ENCODE data around the gene PCED1A.
A peak's percentile ranks its signal among the peaks of the same experiment; 100 is the strongest.

The PCED1A gene, protein sequence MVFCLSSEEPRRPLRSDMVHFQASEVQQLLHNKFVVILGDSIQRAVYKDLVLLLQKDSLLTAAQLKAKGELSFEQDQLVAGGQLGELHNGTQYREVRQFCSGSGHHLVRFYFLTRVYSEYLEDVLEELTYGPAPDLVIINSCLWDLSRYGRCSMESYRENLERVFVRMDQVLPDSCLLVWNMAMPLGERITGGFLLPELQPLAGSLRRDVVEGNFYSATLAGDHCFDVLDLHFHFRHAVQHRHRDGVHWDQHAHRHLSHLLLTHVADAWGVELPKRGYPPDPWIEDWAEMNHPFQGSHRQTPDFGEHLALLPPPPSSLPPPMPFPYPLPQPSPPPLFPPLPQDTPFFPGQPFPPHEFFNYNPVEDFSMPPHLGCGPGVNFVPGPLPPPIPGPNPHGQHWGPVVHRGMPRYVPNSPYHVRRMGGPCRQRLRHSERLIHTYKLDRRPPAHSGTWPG

GRCh38 chr20:2840138-2840966, at the start of gene PCED1A, which contains the start of gene VPS16:
TSS of gene PCED1A (minus strand) at chr20:2840655. CDS start at chr20:2839912, 743 bp downstream.
TSS of gene VPS16 (plus strand) at chr20:2840745. CDS start at chr20:2840775, 30 bp downstream.
- DNase-seq: peak; percentile 88

DNA sequence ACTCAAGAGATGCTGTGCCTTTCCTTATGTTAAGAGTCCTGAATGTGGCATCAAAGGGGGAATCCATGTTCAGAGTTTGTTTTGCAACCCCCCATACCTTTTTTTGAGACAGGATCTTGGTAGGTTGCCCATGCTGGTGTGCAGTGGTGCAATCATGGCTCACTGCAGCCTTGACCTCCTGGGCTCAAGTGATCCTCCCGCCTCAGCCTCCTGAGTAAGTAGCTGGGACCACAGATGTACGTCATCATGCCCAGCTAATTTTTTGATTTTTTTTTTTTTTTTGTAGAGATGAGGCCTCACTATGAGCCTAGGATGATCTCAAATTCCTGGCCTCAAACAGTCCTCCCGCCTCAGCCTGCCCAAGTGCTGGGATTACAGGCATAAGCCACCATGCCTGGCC, 49.3 kb upstream of the PCED1A start:
- DNase-seq: no peak

GRCh38 chr20:2889209-2889608, 48.8 kb upstream of the PCED1A start:
- DNase-seq: no peak

DNA sequence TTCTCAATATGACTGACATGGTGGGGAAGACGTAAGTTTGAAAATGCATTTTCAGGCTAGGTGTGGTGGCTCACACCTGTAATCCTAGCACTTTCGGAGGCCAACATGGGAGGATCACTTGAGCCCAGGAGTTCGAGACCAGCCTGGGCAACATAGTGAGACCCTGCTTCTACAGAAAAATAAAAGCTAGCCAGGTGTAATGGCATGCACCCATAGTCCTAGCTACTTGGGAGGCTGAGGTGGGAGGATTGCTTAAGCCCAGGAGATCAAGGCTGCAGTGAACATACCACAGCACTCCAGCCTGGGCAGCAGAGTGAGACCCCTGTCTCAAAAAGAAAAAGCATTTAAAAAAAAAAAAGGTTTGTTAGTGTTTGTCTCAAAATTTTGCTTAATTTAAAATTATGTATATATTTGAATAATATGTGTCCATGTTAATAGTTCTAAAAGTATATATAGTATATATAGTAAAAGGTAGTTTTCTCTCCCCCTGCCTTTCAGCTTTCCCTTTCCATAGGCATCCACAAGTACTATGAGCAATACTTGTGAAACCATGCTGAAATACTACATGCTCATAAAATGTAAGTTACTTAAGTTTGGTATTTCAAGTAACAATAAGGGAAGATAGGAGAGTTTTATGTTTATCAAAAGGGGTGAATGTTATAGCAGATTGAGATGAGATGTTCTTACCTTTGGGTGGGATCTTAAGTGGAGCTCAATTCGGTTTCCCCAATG, 47.9 kb upstream of the PCED1A start:
- no peak for DNase-seq

- no peak for DNase-seq
Measured at GRCh38 chr20:2887715-2888114, 47.3 kb upstream of the PCED1A start.

DNA sequence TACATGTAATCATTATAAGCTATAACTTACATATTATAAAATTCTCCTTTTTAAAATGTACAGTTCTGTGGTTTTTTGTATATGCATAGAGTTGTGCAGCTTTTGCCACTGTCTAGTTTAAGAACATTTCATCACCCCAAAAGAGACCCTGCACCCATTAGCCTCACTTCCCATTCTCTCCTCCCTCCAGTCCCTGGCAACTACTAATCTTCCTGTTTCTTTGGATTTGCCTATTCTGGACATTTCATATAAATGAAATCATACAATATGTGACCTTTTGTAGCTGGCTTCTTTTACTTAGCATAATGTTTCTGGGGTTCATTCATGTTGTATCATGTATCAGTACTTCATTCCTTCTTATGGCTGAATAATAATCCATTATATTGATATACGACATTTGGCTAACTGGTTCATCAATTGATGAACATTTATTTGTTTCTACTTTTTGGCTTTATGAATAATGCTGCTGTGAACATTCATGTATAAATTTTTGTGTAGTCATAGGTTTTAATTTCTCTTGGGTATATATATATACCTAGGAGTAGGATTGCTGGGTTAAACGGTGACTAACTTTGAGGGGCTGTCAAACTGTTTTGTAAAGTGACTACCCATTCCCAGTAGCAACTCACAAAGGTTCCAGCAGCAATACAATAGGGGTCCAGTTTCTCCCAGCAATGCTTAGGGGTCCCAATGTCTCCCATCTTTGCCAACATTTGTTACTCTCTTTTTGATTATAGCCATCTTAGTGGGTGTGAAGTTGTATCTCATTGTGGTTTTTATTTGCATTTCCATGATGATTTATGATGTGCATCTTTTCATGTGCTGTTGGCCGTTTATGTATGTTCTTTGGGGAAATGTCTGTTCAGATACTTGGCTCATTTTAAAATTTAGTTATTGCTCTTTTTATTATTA, 43.5 kb upstream of the PCED1A start:
- no peak for DNase-seq

GRCh38 chr20:2880650-2881049, 40.2 kb upstream of the PCED1A start:
- DNase-seq: no peak

DNA sequence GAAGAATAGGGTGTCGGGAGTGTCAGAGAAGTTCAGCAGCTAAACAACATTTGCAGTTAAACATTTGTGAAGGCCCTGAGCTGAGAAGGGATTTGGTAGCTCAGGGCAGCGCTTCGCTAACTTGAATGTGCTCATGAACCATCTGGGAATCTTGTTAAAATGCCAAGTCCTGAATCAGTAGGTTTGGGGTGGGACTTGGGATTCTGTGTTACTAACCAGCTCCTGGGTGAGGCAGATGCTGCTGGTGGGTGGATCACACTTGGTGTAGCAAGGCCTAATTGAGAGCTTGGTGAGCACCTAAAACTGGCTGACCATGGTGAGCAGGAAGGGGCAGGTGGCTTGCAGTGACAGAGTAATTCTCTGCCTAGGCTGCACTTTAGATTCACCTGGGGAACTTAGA, 38.7 kb upstream of the PCED1A start:
- DNase-seq: no peak

DNA sequence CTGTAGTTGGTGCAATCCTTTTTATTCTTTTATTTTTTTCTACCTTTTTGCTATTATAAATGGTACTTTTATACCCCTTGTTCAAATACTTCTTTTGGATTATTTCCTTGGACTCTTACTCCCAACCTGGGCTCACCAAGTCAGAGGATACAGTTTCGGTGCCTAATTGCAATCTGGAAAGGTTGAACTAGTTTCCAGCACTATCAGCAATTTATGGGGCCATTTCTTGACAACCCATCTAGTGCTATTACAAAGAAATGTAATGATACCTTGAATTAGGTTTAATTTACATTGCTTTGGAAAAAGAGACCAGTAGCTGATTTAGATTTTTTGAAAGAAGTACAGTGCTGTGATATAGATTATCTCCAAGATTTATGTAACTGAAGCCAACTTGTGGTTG, 38.1 kb upstream of the PCED1A start:
- DNase-seq: no peak

GRCh38 chr20:2875690-2876203, 35.3 kb upstream of the PCED1A start:
- DNase-seq: no peak

- peak; percentile 14 for DNase-seq
Measured at GRCh38 chr20:2874456-2874855, 34.0 kb upstream of the PCED1A start.

DNA sequence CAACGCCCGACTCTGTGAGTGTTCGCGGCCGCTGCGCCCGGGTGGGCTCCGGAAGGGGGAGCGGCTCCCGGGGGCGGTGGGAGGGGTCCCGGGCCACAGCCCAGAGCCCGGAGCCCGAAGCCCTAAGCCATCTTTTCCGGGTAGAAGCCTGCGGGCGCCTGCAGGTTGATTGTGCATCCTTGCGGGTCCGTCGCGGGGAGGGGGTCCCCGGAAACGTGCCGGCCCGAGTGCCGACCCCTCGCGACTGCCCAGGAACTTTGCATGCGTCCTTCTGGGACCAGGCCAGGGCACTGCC, 33.2 kb upstream of the PCED1A start:
- peak; percentile 69 for DNase-seq

- DNase-seq: peak; percentile 91
Measured at GRCh38 chr20:2873010-2873746, 32.7 kb upstream of the PCED1A start, which contains the start of gene PTPRA. TSS of gene PTPRA (plus strand) at chr20:2873481. CDS start at chr20:2964278, 90,797 bp downstream.

DNA sequence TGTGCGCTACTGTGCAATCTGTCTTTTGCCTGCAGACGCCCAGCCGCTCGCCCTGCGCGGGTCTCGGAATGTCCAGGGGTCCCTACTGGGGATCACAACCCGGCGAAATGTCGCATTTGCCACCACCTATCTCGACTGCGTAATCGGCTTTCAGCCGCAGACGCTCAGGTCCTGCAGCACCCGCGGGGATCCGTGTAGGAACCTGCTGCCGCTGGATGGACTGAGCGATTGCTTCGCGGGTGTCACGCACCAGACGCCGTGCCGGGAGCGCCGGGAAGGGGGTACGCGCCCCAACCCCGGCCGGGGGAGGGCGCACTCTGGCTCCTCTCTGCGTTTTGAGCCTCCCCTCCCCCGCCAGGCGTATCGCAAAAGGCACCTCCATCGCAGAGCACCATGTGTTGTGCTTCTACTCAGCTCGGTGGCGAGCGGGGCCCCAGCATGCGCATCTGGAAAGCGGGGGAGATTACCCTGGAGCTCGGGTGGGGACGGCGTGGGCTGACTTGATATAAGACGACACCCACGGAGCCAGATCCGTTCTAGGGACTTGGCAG, 32.1 kb upstream of the PCED1A start:
- DNase-seq: peak; percentile 86

DNA sequence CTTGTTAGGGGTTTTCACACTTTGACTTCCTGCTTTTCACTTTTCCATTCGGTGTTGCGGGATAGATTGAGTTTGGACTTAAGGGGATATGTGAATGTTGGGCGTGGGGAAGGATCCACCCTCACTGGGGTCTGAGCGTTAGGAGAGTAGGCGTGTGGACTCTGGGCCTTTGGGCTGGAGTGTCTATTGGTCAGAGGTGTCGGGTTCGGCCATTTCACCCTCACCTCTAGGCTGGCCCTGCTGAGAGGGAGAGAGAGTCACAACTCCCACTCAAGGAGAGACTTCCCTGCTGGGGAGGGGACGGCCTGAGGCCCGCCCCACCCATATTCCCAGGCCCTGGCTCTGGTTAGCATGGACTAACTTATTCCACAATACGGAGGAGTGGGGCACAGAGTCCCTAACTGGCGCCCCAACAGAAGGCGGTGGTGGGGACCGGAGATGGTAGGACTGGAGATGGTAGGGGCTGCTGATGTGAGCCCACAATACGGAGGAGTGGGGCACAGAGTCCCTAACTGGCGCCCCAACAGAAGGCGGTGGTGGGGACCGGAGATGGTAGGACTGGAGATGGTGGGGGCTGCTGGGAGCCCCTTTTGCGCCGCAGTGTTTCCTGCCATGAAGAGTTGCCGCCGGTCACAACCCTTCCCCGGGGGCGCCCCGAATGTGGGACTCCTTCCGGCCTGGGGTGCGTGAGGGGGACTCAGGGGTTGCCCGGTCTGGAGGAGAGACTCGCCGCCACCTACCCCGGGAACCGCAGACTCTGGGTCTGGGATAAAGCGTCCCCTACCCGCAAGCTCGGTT, 31.4 kb upstream of the PCED1A start:
- DNase-seq: no peak

DNA sequence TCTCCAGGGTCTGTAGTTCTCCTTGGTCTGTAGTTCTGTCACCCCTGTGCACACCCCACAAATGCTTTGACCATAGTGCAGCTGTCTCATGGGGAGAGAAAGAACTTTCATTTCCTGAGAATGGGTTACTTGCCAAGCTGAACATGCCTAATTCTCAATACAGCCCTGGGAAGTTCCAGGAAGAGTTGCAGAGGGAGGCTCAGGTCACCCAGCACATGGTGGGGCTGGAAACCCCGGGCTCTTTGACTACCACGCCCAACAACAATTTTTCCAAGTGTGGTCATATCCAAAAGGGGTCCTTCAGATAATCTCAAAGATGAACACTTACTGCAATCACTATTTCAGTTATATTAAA, 30.6 kb upstream of the PCED1A start:
- DNase-seq: no peak

- DNase-seq: no peak
Measured at GRCh38 chr20:2869381-2869780, 28.9 kb upstream of the PCED1A start.

- DNase-seq: no peak
Measured at GRCh38 chr20:2867081-2867864, 26.8 kb upstream of the PCED1A start.

GRCh38 chr20:2866236-2866635, 25.8 kb upstream of the PCED1A start:
- no peak for DNase-seq

Measured in CD4-positive, alpha-beta T cell treated with Interleukin-6 for 4 hours (primary cell).